Parathyroid adenoma (tissue), 2 donors: ENCODE data around the gene CORO1A.
"Not testable (repeated sequence)": the region's sequence is repeated elsewhere in the genome, so short reads cannot be mapped to it uniquely, and the experiment has no call there.

Source experiments
- H2AFZ ChIP-seq: fragments of 300-600 bp; sonication (generic); one replicate; pipeline ENCODE4 v1.7.0; 2017; ENCODE audit warnings: antibody characterized with exemption, mild to moderate bottlenecking
- H3K27ac ChIP-seq: fragments of 300-600 bp; sonication (generic); one replicate; pipeline ENCODE4 v1.7.0; 2017
- H3K27me3 ChIP-seq: fragments of 300-600 bp; sonication (generic); one replicate; pipeline ENCODE4 v1.7.0; 2017; ENCODE audit warnings: low read length; ENCODE audit not compliant: control insufficient read depth, insufficient read depth
- H3K36me3 ChIP-seq: fragments of 300-600 bp; sonication (generic); one replicate; pipeline ENCODE4 v1.7.0; 2017; ENCODE audit warnings: low read length; ENCODE audit not compliant: control insufficient read depth, insufficient read depth
- H3K4me1 ChIP-seq: fragments of 300-600 bp; sonication (generic); one replicate; pipeline ENCODE4 v1.7.0; 2017; ENCODE audit warnings: control low read depth
- H3K4me2 ChIP-seq: fragments of 300-600 bp; sonication (generic); one replicate; pipeline ENCODE4 v1.7.0; 2017; ENCODE audit warnings: low read length
- H3K4me3 ChIP-seq: fragments of 300-600 bp; sonication (generic); one replicate; pipeline ENCODE4 v1.7.0; 2017; ENCODE audit warnings: low read depth, low read length
- H3K79me2 ChIP-seq: fragments of 300-600 bp; sonication (generic); one replicate; pipeline ENCODE4 v1.7.0; 2017; ENCODE audit warnings: control low read depth
- H3K9ac ChIP-seq: fragments of 300-600 bp; sonication (generic); one replicate; pipeline ENCODE4 v1.7.0; 2017; ENCODE audit warnings: mild to moderate bottlenecking
- H3K9me3 ChIP-seq: fragments of 300-600 bp; sonication (generic); one replicate; pipeline ENCODE4 v1.7.0; 2017; ENCODE audit warnings: low read length; ENCODE audit not compliant: control insufficient read depth
- donor health status: primary hyperparathyroidism.

CORO1A gene

DNA sequence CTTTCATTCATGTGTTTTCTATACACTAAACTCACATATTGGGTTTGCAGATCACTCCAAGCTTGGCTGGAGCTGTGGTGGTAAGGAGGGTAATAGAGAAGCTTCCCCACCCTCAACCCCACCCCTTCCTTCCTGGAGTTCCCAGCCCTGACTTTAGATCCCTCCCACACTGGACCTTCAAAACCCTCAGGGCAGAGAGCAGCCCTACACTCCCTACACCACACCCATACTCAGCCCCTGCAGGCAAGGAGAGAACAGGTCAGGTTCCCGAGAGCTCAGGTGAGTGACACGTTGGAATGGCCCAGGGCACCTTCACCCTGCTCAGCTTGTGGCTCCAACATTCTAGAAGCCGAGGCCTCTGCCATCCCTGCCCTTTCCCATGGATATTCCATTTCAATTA is 15.6 kb downstream of the CORO1A start, which contains the start of gene SULT1A3:
Gene SULT1A3 (plus strand): TSS at position 207 of the 400 bp plus-strand sequence. CDS start 1,474 bp downstream, outside the sequence.
- not testable (repeated sequence) for H3K36me3 ChIP-seq, H3K4me1 ChIP-seq, H3K9ac ChIP-seq, H3K27me3 ChIP-seq, H3K4me3 ChIP-seq, H2AFZ ChIP-seq, H3K9me3 ChIP-seq, H3K79me2 ChIP-seq, H3K4me2 ChIP-seq, H3K27ac ChIP-seq

GRCh38 chr16:30199608-30200343 is 16.4 kb downstream of the CORO1A start:
- not testable (repeated sequence) for H3K4me3 ChIP-seq, H3K27ac ChIP-seq, H3K9ac ChIP-seq, H3K79me2 ChIP-seq, H2AFZ ChIP-seq, H3K9me3 ChIP-seq, H3K4me2 ChIP-seq, H3K27me3 ChIP-seq, H3K36me3 ChIP-seq, H3K4me1 ChIP-seq

GRCh38 chr16:30205541-30206236 is 22.3 kb downstream of the CORO1A start:
- not testable (repeated sequence) for H3K79me2 ChIP-seq, H3K9me3 ChIP-seq, H3K9ac ChIP-seq, H3K36me3 ChIP-seq, H3K27me3 ChIP-seq, H3K4me1 ChIP-seq, H3K27ac ChIP-seq
- peak overlapping the region; percentile 25 for H3K4me3 ChIP-seq
- H3K4me2 ChIP-seq, result peak overlapping the region; percentile 37
- peak overlapping the region; percentile 79 for H2AFZ ChIP-seq

- not testable (repeated sequence) for H3K9ac ChIP-seq, H3K4me3 ChIP-seq, H3K27ac ChIP-seq, H3K36me3 ChIP-seq, H3K27me3 ChIP-seq, H3K79me2 ChIP-seq, H3K9me3 ChIP-seq, H3K4me2 ChIP-seq, H3K4me1 ChIP-seq
- peak overlapping the region; percentile 79 for H2AFZ ChIP-seq
Observed at GRCh38 chr16:30206252-30206651, 22.9 kb downstream of the CORO1A start.

DNA sequence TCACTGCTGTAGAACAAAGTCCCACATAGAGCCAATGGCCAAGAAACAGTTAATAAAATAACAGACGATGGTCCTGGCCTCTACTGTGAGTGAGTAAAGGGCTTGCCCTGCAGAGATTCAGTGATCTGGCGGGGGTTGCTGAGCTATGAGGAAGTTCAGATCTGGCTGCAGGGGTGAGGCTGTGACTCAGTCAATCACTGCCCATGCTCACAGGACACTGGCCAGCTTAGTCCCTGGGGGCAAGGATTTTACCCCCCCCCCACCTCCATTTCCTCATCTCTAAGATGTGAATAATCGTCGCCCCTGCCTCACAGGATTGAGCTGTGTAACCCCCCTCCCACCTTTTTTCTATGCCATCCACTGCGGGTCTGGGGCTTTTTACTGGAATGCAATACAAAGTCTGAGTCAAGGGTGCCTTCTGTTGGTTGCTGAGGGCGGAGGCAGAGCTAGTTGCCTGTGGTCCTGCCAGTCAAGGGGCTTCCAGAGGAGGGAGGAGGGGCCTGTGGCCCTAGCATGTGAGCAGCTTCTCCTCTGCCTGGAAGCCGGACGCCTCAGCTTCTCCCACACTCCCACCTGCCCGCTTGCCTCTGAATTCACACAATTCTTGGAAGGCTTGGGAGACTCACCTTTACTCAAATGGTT is 23.8 kb downstream of the CORO1A start:
- H3K4me3 ChIP-seq, H3K79me2 ChIP-seq, H3K9me3 ChIP-seq, H3K4me2 ChIP-seq, H3K4me1 ChIP-seq, H2AFZ ChIP-seq, H3K27ac ChIP-seq, H3K9ac ChIP-seq, H3K27me3 ChIP-seq, H3K36me3 ChIP-seq: not testable (repeated sequence)

GRCh38 chr16:30209032-30209431 is 25.6 kb downstream of the CORO1A start:
- H3K4me2 ChIP-seq, H3K27ac ChIP-seq, H3K9ac ChIP-seq, H3K79me2 ChIP-seq, H3K9me3 ChIP-seq, H3K36me3 ChIP-seq, H3K4me3 ChIP-seq, H3K4me1 ChIP-seq, H2AFZ ChIP-seq, H3K27me3 ChIP-seq: not testable (repeated sequence)

DNA sequence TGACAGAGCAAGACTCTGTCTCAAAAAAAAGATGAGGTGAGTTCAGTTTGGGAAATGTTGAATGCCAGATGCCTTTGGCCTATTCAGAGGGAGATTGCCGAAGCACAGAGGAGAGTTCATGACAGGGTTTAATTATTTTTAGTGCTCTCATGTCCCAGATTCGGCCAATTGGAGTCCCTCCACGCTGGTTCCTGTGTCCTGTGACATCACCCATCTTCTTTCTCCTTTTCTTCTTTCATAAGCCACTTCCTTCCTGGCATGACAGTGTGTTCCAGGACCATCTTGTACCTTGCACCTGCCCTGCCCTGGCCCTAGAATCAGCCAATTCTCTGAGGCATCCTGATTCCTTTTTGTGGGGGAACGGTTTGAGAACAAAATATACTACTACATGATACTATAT is 28.0 kb downstream of the CORO1A start:
- not testable (repeated sequence) for H2AFZ ChIP-seq, H3K9ac ChIP-seq, H3K27me3 ChIP-seq, H3K79me2 ChIP-seq, H3K9me3 ChIP-seq, H3K4me1 ChIP-seq, H3K4me3 ChIP-seq, H3K36me3 ChIP-seq, H3K27ac ChIP-seq, H3K4me2 ChIP-seq

- not testable (repeated sequence) for H3K27ac ChIP-seq, H3K4me2 ChIP-seq, H3K79me2 ChIP-seq, H3K36me3 ChIP-seq, H3K4me1 ChIP-seq, H3K4me3 ChIP-seq, H3K9me3 ChIP-seq, H2AFZ ChIP-seq, H3K9ac ChIP-seq, H3K27me3 ChIP-seq
Observed at GRCh38 chr16:30217082-30217481, 33.7 kb downstream of the CORO1A start.
